GM12878 (cell line): ENCODE results near the gene ALDH1L1. TPM values are rescaled to one million over a fixed set of nuclear protein-coding genes. Genes with fewer than 3 reads are reported as not detected.

Experiments used
- ATAC-seq: fragments of 200-7000 bp; cut with Tn5 transposase; 3 replicates; pipeline ENCODE4 v1.9.1; 2020; ENCODE audit warnings: mild to moderate bottlenecking, moderate library complexity
- BruUV-seq: library from RNA; stranded (reverse); fragments of 400-500 nt; replicated peaks from 2 replicates; lab custom pipeline; 2021; lab: Mats Ljungman, UMichigan
- CTCF ChIA-PET: fragments of 300-600 bp; sonication (Branson Sonifier 250); formaldehyde crosslinking; extraction: SDS; loops from one replicate; lab custom pipeline; 2021; ENCODE audit warnings: inconsistent platforms; lab: Yijun Ruan, JAX
- POLR2A ChIA-PET: fragments of 350-600 bp; formaldehyde crosslinking; extraction: SDS; loops from one replicate; lab custom pipeline; 2021; ENCODE audit warnings: inconsistent platforms; lab: Charles Lee
- RAD21 ChIA-PET: fragments of 300-600 bp; sonication (Branson Sonifier 250); formaldehyde crosslinking; loops from one replicate; lab custom pipeline; 2023; ENCODE audit warnings: antibody characterized with exemption; ENCODE audit not compliant: unreplicated experiment; lab: Charles Lee
- SMC1A ChIA-PET: fragments of 300-600 bp; sonication (Branson Sonifier 250); formaldehyde crosslinking; loops from one replicate; lab custom pipeline; 2023; ENCODE audit not compliant: unreplicated experiment, uncharacterized antibody; lab: Charles Lee
- DNase-seq: peaks from one replicate; pipeline ENCODE4 v3.0.0-alpha.2; 2011; ENCODE audit warnings: low read depth, low spot score
- FAIRE-seq: peaks from 3 replicates; lab custom pipeline; 2011; peaks lifted over from hg19 to GRCh38; lab: Jason Lieb, UNC
- H2AFZ ChIP-seq: 2 replicates; pipeline ENCODE4 v1.6.0; 2011; ENCODE audit warnings: low read depth, low read length, control low read depth; ENCODE audit not compliant: control insufficient read depth
- H3K27ac ChIP-seq: 2 replicates; pipeline ENCODE4 v1.5.1; 2011; ENCODE audit warnings: control low read depth; ENCODE audit not compliant: control insufficient read depth, insufficient read depth
- H3K27me3 ChIP-seq, 2 experiments: replicated peaks in 1 of 2; 2 replicates each; pipeline versions ENCODE4 v1.6.0 to v1.6.1; 2011; ENCODE audit warnings: low read length in 1 of 2; ENCODE audit not compliant: control insufficient read depth in 2 of 2, insufficient read depth in 2 of 2
- H3K36me3 ChIP-seq, 2 experiments: 2 replicates each; pipeline ENCODE4 v1.5.1; 2011; ENCODE audit warnings: low read length in 1 of 2; ENCODE audit not compliant: control insufficient read depth in 2 of 2, insufficient read depth in 2 of 2
- H3K4me1 ChIP-seq: 2 replicates; pipeline ENCODE4 v1.6.1; 2011; ENCODE audit warnings: mild to moderate bottlenecking, low read length, moderate library complexity, mixed read lengths; ENCODE audit not compliant: control insufficient read depth, insufficient read depth
- H3K4me2 ChIP-seq: 2 replicates; pipeline ENCODE4 v1.6.0; 2011; ENCODE audit warnings: control low read depth; ENCODE audit not compliant: control insufficient read depth, insufficient read depth
- H3K4me3 ChIP-seq: fragments of 200-600 bp; sonication (generic); 2 replicates; pipeline ENCODE4 v1.5.1; 2016
- H3K79me2 ChIP-seq: 2 replicates; pipeline ENCODE4 v1.6.0; 2011; ENCODE audit warnings: low read length; ENCODE audit not compliant: control insufficient read depth, insufficient read depth
- H3K9ac ChIP-seq: 2 replicates; pipeline ENCODE4 v1.8.0; 2011; ENCODE audit warnings: low read length, control low read depth, mixed read lengths; ENCODE audit not compliant: control insufficient read depth, insufficient read depth
- H3K9me3 ChIP-seq: replicated peaks from 3 replicates; pipeline ENCODE4 v1.5.1; 2011; ENCODE audit warnings: mild to moderate bottlenecking, low read length; ENCODE audit not compliant: control insufficient read depth, insufficient read depth
- H4K20me1 ChIP-seq: 2 replicates; pipeline ENCODE4 v1.6.0; 2011; ENCODE audit not compliant: control insufficient read depth, insufficient read depth
- FOXK2 ChIP-seq: fragments of 450-650 bp; IDR thresholded peaks from 2 replicates; pipeline ENCODE4 v1.6.1; 2017; ENCODE audit warnings: mild to moderate bottlenecking, moderate library complexity
- HDAC6 ChIP-seq: fragments of 200-600 bp; sonication (generic); IDR thresholded peaks from one replicate; pipeline ENCODE4 v1.8.0; 2017; ENCODE audit warnings: antibody characterized with exemption; ENCODE audit not compliant: unreplicated experiment
- LARP7 ChIP-seq: fragments of 450-650 bp; IDR thresholded peaks from 2 replicates; pipeline ENCODE4 v1.6.1; 2017; ENCODE audit warnings: mild to moderate bottlenecking
- NFIC ChIP-seq: IDR thresholded peaks from 2 replicates; pipeline ENCODE4 v1.6.1; 2012; ENCODE audit warnings: low read depth, mild to moderate bottlenecking, inconsistent platforms, low read length, moderate library complexity
- PAX8 ChIP-seq: fragments of 450-650 bp; IDR thresholded peaks from 2 replicates; pipeline ENCODE4 v1.6.1; 2017; ENCODE audit warnings: mild to moderate bottlenecking, moderate library complexity
- SREBF1 ChIP-seq: IDR thresholded peaks from 2 replicates; pipeline ENCODE4 v1.6.1; 2012; ENCODE audit warnings: mild to moderate bottlenecking, low read length
- ZNF24 ChIP-seq: fragments of 450-650 bp; IDR thresholded peaks from 2 replicates; pipeline ENCODE4 v1.6.1; 2017; ENCODE audit warnings: antibody characterized with exemption, mild to moderate bottlenecking
- WGBS: methylation state at CpG from one replicate; pipeline ENCODE4 v1.1.6; 2016; ENCODE audit warnings: low lambda C conversion rate; ENCODE audit not compliant: insufficient replicate concordance, insufficient coverage; ENCODE audit errors: missing lambda C conversion rate; 5-methylcytosine and 5-hydroxymethylcytosine counted together
- in situ Hi-C: fragments of 300-500 bp; cut with MboI; formaldehyde crosslinking; loops from 9 replicates; pipeline ENCODE4 v1.14.3; 2018; ENCODE audit warnings: mixed read lengths
- intact Hi-C: fragments of 100-400 bp; cut with micrococcal nuclease; formaldehyde crosslinking; loops from one replicate; pipeline ENCODE4 v1.14.2; 2022; ENCODE audit not compliant: unreplicated experiment
- polyA plus RNA-seq, 11 experiments: library from polyadenylated mRNA; depleted of rRNA in 4 of 11; unstranded in 6 of 11; stranded (reverse) in 5 of 11; fragments of >200 nt; fragmentation: Nextera tagmentation in 4 of 11; fragmentation: Illumina TruSeq in 1 of 11; extraction: Ambion mirVana in 4 of 11; extraction: Trizol in 1 of 11; gene quantifications; 1 replicate in 1 of 11; 2 replicates in 10 of 11; pipeline versions ENCODE4 v1.2.1 to v1.2.3, GENCODE V29; 2011 to 2016; ENCODE audit warnings: inconsistent platforms in 2 of 11, missing spikeins in 2 of 11, low read depth in 1 of 11
- total RNA-seq, 4 experiments: library from RNA; depleted of rRNA in 3 of 4; stranded (reverse); fragments of >200 nt in 3 of 4; fragmentation: Illumina TruSeq in 1 of 4; extraction: Trizol in 1 of 4; gene quantifications; 2 replicates each; pipeline versions ENCODE4 v1.2.1 to v1.2.3, GENCODE V29; 2013 to 2021
- TF ChIP-seq, protein P1 (sequence below): fragments of 450-650 bp; conservative IDR thresholded peaks from 2 replicates; pipeline ENCODE4 v1.6.1; 2017; ENCODE audit warnings: mild to moderate bottlenecking, moderate library complexity
- TF ChIP-seq, protein P2 (sequence below): IDR thresholded peaks from 2 replicates; pipeline ENCODE4 v1.6.1; 2011; ENCODE audit warnings: low read depth, low read length, improper control_type of control experiment, borderline replicate concordance
- TF ChIP-seq, protein P3 (sequence below): fragments of 450-650 bp; IDR thresholded peaks from 2 replicates; pipeline ENCODE4 v1.6.1; 2016; ENCODE audit warnings: mild to moderate bottlenecking

The ALDH1L1 gene
- total and polyA plus RNA-seq, 10 of the 15 experiments (the other 5 are each of a cell fraction or from before 2014, with no cell fraction given), result 0.04 to 18.2 (median 0.45) TPM

DNA sequence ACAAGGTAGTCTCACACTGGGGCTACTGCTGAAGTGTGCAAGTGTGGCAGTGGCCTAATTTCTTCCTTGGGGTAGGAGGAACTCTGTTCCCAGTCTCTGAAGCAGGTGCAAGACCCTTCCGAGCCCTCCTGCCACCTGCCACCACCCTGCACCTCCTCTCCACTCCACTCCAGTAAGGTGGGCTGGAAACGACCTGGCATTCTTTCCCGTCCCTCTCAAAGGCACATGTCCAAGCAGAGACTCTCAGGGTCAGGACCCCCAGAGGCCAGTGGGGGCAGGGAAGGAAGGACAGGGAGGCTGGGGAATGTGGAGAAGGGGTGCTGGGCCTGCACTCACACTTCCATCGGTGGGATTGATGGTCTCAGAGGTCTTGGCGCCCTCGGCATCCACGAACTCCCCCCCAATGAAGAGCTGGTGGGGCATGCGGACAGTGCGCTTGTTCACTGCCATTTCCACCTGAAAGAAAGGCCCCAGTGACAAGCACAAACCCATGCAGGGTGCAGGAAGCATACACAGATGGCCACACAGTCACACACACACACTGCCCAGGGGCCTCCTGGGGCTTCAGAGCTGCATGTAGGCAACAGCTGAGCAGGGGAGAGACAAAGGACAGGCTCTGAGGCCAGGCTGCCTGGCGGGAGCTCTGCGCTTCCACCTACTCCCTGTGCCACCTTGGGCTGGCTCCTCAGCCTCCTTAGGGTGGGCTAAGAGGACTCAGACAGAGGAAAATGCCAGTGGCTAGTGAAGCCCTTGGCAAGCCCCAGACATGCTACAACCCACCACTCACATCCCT lies 43.8 kb downstream of the ALDH1L1 start:
- ATAC-seq, result no peak
- intact Hi-C loops, result loop anchor here (10.0 kb wide), 1 partner anchor 1408 kb away; no protein-coding TSS in a partner anchor
- H4K20me1 ChIP-seq, result no peaks in the 10 kb centered on the region
- RAD21 ChIA-PET, result no interaction called here
- no peak for TF ChIP-seq PAX8
- no peak for TF ChIP-seq NFIC
- TF ChIP-seq FOXK2, result no peak
- TF ChIP-seq, all 136 proteins: peak for 0
- Histone ChIP-seq H3K79me2 (no peaks in the 10 kb centered on the region), H3K4me1 (no peaks in the 10 kb centered on the region), H2AFZ (no peak overlapping the region), H3K27me3 (0 out of 4 replicates have a peak, but pooled peaks cover 0 to 1% of the 10 kb centered on the region in 2 experiments), H3K4me3 (no peak overlapping the region), H3K9me3 (no peaks in the 10 kb centered on the region), H3K9ac (no peak overlapping the region), H3K4me2 (no peak overlapping the region), H3K27ac (no peak overlapping the region), H3K36me3 (no peaks in the 10 kb centered on the region)
- WGBS, result 55% methylated on average over 11 of the region's 11 CpGs
- DNase-seq (no peak), FAIRE-seq (no peak)
- ChIA-PET SMC1A (no interaction called here), POLR2A (no interaction called here), CTCF (interaction anchor here (1.1 kb wide), 1 partner anchor 62 kb away, joined by 3 read pairs; no protein-coding TSS in a partner anchor)
- in situ Hi-C loops, result loop anchor here (10.0 kb wide), 1 partner anchor 258 kb away; the partner anchor contains the start of gene CFAP100
- no TSS peak for BruUV-seq

DNA sequence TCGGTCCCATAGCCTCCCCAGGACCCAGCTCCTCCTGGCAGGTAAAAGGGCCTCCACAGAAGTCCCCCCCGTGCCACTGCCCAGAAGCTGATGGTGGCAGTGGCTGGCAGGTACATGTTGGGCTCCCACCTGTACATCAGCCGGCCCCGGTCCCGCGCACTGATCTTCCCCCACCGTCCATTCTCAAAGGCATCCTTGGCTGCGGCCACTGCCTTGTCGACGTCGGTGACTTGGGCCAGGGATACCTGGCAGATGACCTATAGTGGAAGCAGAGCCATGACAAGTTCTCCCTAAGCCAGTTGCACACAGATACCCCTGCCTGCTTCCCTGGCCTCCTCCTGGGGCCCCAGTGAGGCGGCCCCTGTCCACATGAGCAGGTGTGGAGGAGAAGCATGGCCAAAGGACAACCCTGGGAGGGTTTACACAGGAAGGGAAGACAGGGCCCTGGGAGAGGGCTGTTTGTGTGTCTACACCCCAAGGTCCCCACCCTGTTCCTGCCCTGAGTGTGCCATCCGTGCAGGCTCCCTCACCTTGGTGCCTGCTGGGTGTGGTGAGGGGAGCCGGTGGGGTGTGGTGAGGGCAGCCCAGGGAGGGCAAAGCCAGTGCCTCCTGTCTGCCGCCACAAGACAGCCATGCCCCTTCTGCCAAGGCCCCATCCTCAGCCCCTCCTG lies 44.8 kb downstream of the ALDH1L1 start:
- intact Hi-C loops, result loop anchor here (10.0 kb wide), 1 partner anchor 1409 kb away; no protein-coding TSS in a partner anchor
- no peak overlapping the region for H3K4me2 ChIP-seq
- SMC1A ChIA-PET, result no interaction called here
- DNase-seq (no peak), FAIRE-seq (no peak), ATAC-seq (no peak)
- H3K9ac ChIP-seq, result no peak overlapping the region
- POLR2A ChIA-PET, result no interaction called here
- no peak overlapping the region for H2AFZ ChIP-seq
- CTCF ChIA-PET, result interaction anchor here (1.3 kb wide), 1 partner anchor 257 kb away, joined by 3 read pairs; no protein-coding TSS in a partner anchor
- 0 out of 4 replicates have a peak, but pooled peaks cover 0 to 1% of the 10 kb centered on the region in 2 experiments for H3K27me3 ChIP-seq
- in situ Hi-C loops, result loop anchor here (10.0 kb wide), 1 partner anchor 259 kb away; the partner anchor contains the start of gene CFAP100
- H3K79me2 ChIP-seq, result no peaks in the 10 kb centered on the region
- WGBS, result 64% methylated on average over 14 of the region's 15 CpGs
- RAD21 ChIA-PET, result no interaction called here
- H3K4me1 ChIP-seq, result no peaks in the 10 kb centered on the region
- H3K4me3 ChIP-seq, result no peak overlapping the region
- no TSS peak for BruUV-seq
- no peaks in the 10 kb centered on the region for H3K36me3 ChIP-seq
- H3K9me3 ChIP-seq, result no peaks in the 10 kb centered on the region
- H4K20me1 ChIP-seq, result no peaks in the 10 kb centered on the region
- H3K27ac ChIP-seq, result no peak overlapping the region
- TF ChIP-seq, protein P1, sequence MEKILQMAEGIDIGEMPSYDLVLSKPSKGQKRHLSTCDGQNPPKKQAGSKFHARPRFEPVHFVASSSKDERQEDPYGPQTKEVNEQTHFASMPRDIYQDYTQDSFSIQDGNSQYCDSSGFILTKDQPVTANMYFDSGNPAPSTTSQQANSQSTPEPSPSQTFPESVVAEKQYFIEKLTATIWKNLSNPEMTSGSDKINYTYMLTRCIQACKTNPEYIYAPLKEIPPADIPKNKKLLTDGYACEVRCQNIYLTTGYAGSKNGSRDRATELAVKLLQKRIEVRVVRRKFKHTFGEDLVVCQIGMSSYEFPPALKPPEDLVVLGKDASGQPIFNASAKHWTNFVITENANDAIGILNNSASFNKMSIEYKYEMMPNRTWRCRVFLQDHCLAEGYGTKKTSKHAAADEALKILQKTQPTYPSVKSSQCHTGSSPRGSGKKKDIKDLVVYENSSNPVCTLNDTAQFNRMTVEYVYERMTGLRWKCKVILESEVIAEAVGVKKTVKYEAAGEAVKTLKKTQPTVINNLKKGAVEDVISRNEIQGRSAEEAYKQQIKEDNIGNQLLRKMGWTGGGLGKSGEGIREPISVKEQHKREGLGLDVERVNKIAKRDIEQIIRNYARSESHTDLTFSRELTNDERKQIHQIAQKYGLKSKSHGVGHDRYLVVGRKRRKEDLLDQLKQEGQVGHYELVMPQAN, result no peak
- no peak for TF ChIP-seq LARP7
- TF ChIP-seq SREBF1, result no peak
- TF ChIP-seq HDAC6, result no peak
- TF ChIP-seq, protein P2, sequence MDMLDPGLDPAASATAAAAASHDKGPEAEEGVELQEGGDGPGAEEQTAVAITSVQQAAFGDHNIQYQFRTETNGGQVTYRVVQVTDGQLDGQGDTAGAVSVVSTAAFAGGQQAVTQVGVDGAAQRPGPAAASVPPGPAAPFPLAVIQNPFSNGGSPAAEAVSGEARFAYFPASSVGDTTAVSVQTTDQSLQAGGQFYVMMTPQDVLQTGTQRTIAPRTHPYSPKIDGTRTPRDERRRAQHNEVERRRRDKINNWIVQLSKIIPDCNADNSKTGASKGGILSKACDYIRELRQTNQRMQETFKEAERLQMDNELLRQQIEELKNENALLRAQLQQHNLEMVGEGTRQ, result no peak
- no peak for TF ChIP-seq ZNF24
- TF ChIP-seq, protein P3, sequence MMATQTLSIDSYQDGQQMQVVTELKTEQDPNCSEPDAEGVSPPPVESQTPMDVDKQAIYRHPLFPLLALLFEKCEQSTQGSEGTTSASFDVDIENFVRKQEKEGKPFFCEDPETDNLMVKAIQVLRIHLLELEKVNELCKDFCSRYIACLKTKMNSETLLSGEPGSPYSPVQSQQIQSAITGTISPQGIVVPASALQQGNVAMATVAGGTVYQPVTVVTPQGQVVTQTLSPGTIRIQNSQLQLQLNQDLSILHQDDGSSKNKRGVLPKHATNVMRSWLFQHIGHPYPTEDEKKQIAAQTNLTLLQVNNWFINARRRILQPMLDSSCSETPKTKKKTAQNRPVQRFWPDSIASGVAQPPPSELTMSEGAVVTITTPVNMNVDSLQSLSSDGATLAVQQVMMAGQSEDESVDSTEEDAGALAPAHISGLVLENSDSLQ, result no peak
